Lower leg skin (tissue), 3 donors: ENCODE results near the gene BAIAP2.

Experiments used
- POLR2A ChIP-seq, 2 donors: fragments of 450-650 bp; IDR thresholded peaks; one replicate each; pipeline ENCODE4 v1.6.1; 2016 to 2017; ENCODE audit warnings: antibody characterized with exemption in 2 of 2, mild to moderate bottlenecking in 1 of 2, moderate library complexity in 1 of 2
- TF ChIP-seq, protein P1 (sequence below), 3 donors: fragments of 450-650 bp; IDR thresholded peaks; one replicate each; pipeline ENCODE4 v1.5.1; 2016; ENCODE audit warnings: antibody characterized with exemption in 3 of 3, mild to moderate bottlenecking in 3 of 3, moderate library complexity in 2 of 3

GRCh38 chr17:81114351-81115093 is 79.6 kb downstream of the BAIAP2 start:
- TF ChIP-seq, protein P1, sequence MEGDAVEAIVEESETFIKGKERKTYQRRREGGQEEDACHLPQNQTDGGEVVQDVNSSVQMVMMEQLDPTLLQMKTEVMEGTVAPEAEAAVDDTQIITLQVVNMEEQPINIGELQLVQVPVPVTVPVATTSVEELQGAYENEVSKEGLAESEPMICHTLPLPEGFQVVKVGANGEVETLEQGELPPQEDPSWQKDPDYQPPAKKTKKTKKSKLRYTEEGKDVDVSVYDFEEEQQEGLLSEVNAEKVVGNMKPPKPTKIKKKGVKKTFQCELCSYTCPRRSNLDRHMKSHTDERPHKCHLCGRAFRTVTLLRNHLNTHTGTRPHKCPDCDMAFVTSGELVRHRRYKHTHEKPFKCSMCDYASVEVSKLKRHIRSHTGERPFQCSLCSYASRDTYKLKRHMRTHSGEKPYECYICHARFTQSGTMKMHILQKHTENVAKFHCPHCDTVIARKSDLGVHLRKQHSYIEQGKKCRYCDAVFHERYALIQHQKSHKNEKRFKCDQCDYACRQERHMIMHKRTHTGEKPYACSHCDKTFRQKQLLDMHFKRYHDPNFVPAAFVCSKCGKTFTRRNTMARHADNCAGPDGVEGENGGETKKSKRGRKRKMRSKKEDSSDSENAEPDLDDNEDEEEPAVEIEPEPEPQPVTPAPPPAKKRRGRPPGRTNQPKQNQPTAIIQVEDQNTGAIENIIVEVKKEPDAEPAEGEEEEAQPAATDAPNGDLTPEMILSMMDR (IDR thresholded peaks at IDR 0.05): no peak
- TF ChIP-seq POLR2A (IDR thresholded peaks at IDR 0.05): no peak
